DND-41 (cell line): Measurements from ENCODE around the gene NPY4R.
"Not testable (repeated sequence)": the region's sequence is repeated elsewhere in the genome, so short reads cannot be mapped to it uniquely, and the experiment has no call there.

Experiments
- EZH2 ChIP-seq: IDR thresholded peaks from 3 replicates; pipeline ENCODE4 v1.6.1; 2012; ENCODE audit warnings: borderline replicate concordance, low read depth, mild to moderate bottlenecking, moderate library complexity, low read length, inconsistent platforms; ENCODE audit not compliant: severe bottlenecking
- TF ChIP-seq, protein P1 (sequence below): IDR thresholded peaks from 2 replicates; pipeline ENCODE4 v1.5.1; 2012; ENCODE audit warnings: borderline replicate concordance, low read length, moderate library complexity, mild to moderate bottlenecking; ENCODE audit not compliant: poor library complexity, severe bottlenecking; ENCODE audit errors: extremely low read depth

GRCh38 chr10:46457071-46457470, 8.7 kb downstream of the NPY4R start:
- TF ChIP-seq, protein P1, sequence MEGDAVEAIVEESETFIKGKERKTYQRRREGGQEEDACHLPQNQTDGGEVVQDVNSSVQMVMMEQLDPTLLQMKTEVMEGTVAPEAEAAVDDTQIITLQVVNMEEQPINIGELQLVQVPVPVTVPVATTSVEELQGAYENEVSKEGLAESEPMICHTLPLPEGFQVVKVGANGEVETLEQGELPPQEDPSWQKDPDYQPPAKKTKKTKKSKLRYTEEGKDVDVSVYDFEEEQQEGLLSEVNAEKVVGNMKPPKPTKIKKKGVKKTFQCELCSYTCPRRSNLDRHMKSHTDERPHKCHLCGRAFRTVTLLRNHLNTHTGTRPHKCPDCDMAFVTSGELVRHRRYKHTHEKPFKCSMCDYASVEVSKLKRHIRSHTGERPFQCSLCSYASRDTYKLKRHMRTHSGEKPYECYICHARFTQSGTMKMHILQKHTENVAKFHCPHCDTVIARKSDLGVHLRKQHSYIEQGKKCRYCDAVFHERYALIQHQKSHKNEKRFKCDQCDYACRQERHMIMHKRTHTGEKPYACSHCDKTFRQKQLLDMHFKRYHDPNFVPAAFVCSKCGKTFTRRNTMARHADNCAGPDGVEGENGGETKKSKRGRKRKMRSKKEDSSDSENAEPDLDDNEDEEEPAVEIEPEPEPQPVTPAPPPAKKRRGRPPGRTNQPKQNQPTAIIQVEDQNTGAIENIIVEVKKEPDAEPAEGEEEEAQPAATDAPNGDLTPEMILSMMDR, result not testable (repeated sequence)
- not testable (repeated sequence) for TF ChIP-seq EZH2
